Activated naive CD4-positive, alpha-beta T cell treated with anti-CD3 and anti-CD28 coated beads, Interleukin-2, amount 10 ng/mL, durations not matched to agents 7 days and 5 days (primary cell): ENCODE results near the gene ABO.
"Not testable (repeated sequence)": the region's sequence is repeated elsewhere in the genome, so short reads cannot be mapped to it uniquely, and the experiment has no call there.

Experiments
- CTCF ChIA-PET: fragments of 350-600 bp; sonication (Branson Sonifier 250); formaldehyde crosslinking; loops from one replicate; lab custom pipeline; 2021; ENCODE audit warnings: antibody characterized with exemption; lab: Charles Lee
- DNase-seq: peaks from one replicate; pipeline ENCODE4 v3.0.0-alpha.2; 2020
- H3K27ac Mint-ChIP-seq: one replicate; pipeline ENCODE4 v1.8.0; 2021; ENCODE audit warnings: mild to moderate bottlenecking, moderate library complexity, mixed read lengths
- H3K27me3 Mint-ChIP-seq: one replicate; pipeline ENCODE4 v1.8.0; 2021; ENCODE audit warnings: mild to moderate bottlenecking, mixed read lengths
- H3K36me3 Mint-ChIP-seq: one replicate; pipeline ENCODE4 v1.8.0; 2021; ENCODE audit warnings: mixed read lengths
- H3K4me1 Mint-ChIP-seq: one replicate; pipeline ENCODE4 v1.8.0; 2021; ENCODE audit warnings: mixed read lengths
- H3K4me3 Mint-ChIP-seq: one replicate; pipeline ENCODE4 v1.8.0; 2021; ENCODE audit warnings: mild to moderate bottlenecking, moderate library complexity, mixed read lengths
- H3K9me3 Mint-ChIP-seq: one replicate; pipeline ENCODE4 v1.8.0; 2021; ENCODE audit warnings: mixed read lengths

ABO gene

GRCh38 chr9:133207021-133207531 lies 67.9 kb downstream of the ABO start:
- Mint-ChIP-seq H3K36me3 (no peaks in the 10 kb centered on the region), H3K27ac (no peak overlapping the region), H3K27me3 (peaks cover 18% of the 10 kb centered on the region), H3K4me3 (no peak overlapping the region), H3K4me1 (no peaks in the 10 kb centered on the region), H3K9me3 (no peaks in the 10 kb centered on the region)
- no peak for DNase-seq
- CTCF ChIA-PET: interaction anchor here (1.5 kb wide), 1 partner anchor 31 kb away, joined by 4 read pairs; no protein-coding TSS in a partner anchor

GRCh38 chr9:133205996-133206931 lies 68.7 kb downstream of the ABO start:
- H3K36me3 Mint-ChIP-seq: no peaks in the 10 kb centered on the region
- no peak overlapping the region for H3K27ac Mint-ChIP-seq
- H3K9me3 Mint-ChIP-seq: no peaks in the 10 kb centered on the region
- H3K4me1 Mint-ChIP-seq: no peaks in the 10 kb centered on the region
- CTCF ChIA-PET: interaction anchor here (1.5 kb wide), 1 partner anchor 32 kb away, joined by 4 read pairs; no protein-coding TSS in a partner anchor
- H3K27me3 Mint-ChIP-seq: peaks cover 17% of the 10 kb centered on the region
- DNase-seq: no peak
- no peak overlapping the region for H3K4me3 Mint-ChIP-seq

- H3K27ac Mint-ChIP-seq, H3K4me3 Mint-ChIP-seq, H3K9me3 Mint-ChIP-seq, H3K36me3 Mint-ChIP-seq, H3K4me1 Mint-ChIP-seq, DNase-seq, CTCF ChIA-PET: not testable (repeated sequence)
- peaks cover 17% of the 10 kb centered on the region for H3K27me3 Mint-ChIP-seq
These were observed 69.5 kb downstream of the ABO start for GRCh38 chr9:133205481-133205887.
